ENCODE measurements around the gene GSTM4. TPM values are rescaled to one million over a fixed set of nuclear protein-coding genes. Genes with fewer than 3 reads are reported as not detected.

The GSTM4 gene
- total and polyA plus RNA-seq, 2 donors (not counting 1 experiment from before 2014, with no cell fraction given): 28.6 to 56.5 TPM

DNA sequence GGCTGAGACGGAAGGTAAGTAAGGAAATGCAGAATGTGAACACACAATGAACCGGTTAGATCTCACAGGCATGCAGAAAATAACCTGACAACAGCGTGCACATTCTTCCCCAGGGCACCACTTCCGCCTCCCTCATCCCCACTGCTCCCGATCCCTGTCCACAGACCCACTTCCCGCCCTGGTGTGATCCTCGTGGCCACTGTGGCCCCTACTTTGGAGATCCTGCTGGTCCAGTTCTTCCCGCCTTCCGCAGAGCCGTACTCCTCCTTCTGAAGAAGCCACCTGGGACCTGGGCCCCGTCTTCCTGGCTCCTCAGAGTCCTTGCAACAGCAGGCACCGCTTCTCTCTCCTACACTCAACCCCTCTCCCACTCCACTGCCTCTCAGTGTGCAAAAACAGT lies 1.4 kb upstream of the GSTM4 start:
- Mint-ChIP-seq H3K27ac (peak overlapping the region; percentile 32), H3K4me3 (peak overlapping the region; percentile 24), H3K9me3 (ENCODE audit: insufficient read depth) (no peaks in the 10 kb centered on the region), H3K27me3 (peaks cover 29% of the 10 kb centered on the region), H3K4me1 (peaks cover 23% of the 10 kb centered on the region)
- no peaks in the 10 kb centered on the region for H3K9me3 ChIP-seq (ENCODE audit: control extremely low read depth in 1 of 3, control insufficient read depth in 2 of 3, insufficient read depth in 1 of 3, low read length in 2 of 3)
- H3K27ac ChIP-seq (ENCODE audit: low read length in 2 of 2): no peak overlapping the region
- DNase-seq (no peak), ATAC-seq (ENCODE audit: low read depth) (no peak)
- H4K20me1 ChIP-seq (ENCODE audit: control insufficient read depth, insufficient read depth, low read length, poor library complexity, severe bottlenecking): no peaks in the 10 kb centered on the region
- H3K36me3 ChIP-seq (replicated peaks in 1 of 2; ENCODE audit: control extremely low read depth in 1 of 2, control insufficient read depth in 1 of 2, extremely low read depth in 1 of 2, insufficient read depth in 2 of 2, low read length in 1 of 2): peaks cover 0 to 9% of the 10 kb centered on the region in 2 experiments
- intact Hi-C loops (cut with micrococcal nuclease): loop anchor here (10.0 kb wide), 1 partner anchor 170 kb away; the partner anchor contains the start of gene ATXN7L2
- TF ChIP-seq, protein P1, sequence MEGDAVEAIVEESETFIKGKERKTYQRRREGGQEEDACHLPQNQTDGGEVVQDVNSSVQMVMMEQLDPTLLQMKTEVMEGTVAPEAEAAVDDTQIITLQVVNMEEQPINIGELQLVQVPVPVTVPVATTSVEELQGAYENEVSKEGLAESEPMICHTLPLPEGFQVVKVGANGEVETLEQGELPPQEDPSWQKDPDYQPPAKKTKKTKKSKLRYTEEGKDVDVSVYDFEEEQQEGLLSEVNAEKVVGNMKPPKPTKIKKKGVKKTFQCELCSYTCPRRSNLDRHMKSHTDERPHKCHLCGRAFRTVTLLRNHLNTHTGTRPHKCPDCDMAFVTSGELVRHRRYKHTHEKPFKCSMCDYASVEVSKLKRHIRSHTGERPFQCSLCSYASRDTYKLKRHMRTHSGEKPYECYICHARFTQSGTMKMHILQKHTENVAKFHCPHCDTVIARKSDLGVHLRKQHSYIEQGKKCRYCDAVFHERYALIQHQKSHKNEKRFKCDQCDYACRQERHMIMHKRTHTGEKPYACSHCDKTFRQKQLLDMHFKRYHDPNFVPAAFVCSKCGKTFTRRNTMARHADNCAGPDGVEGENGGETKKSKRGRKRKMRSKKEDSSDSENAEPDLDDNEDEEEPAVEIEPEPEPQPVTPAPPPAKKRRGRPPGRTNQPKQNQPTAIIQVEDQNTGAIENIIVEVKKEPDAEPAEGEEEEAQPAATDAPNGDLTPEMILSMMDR (IDR thresholded peaks at IDR 0.05): no peak
- TF ChIP-seq EZH2 (IDR thresholded peaks at IDR 0.05; ENCODE audit: borderline replicate concordance, insufficient read depth, low read depth, low read length, poor library complexity, severe bottlenecking): no peak
- H3K4me1 ChIP-seq (ENCODE audit: control insufficient read depth in 2 of 2, insufficient read depth in 2 of 2, low read length in 2 of 2): peaks cover 11 to 17% of the 10 kb centered on the region in 2 donors
- H3K79me2 ChIP-seq (ENCODE audit: control insufficient read depth, insufficient read depth, low read length): no peaks in the 10 kb centered on the region
- ChIA-PET POLR2A (no interaction called here), CTCF (interaction anchor here (1.2 to 5.8 kb wide), 5 partner anchors 13 to 330 kb away, joined by 9 to 42 read pairs (median 10); partner anchors contain the start of gene AHCYL1)
- H3K4me2 ChIP-seq (replicated peaks; ENCODE audit: low read depth, low read length, poor library complexity, severe bottlenecking): no peak overlapping the region
- no peak overlapping the region for H3K4me3 ChIP-seq (ENCODE audit: control extremely low read depth in 1 of 5, extremely low read depth in 1 of 5, insufficient read depth in 1 of 5, low read depth in 2 of 5, low read length in 4 of 5)
- H3K27me3 ChIP-seq (replicated peaks in 1 of 4; ENCODE audit: control extremely low read depth in 1 of 4, control insufficient read depth in 3 of 4, insufficient read depth in 4 of 4, low read length in 3 of 4): peaks cover 0 to 9% (median 3%) of the 10 kb centered on the region in 4 experiments
- WGBS (ENCODE audit: insufficient coverage): 91% methylated on average over 11 of the region's 12 CpGs
- H3K9ac ChIP-seq (ENCODE audit: low read length): no peak overlapping the region
- H2AFZ ChIP-seq (ENCODE audit: insufficient read depth, low read depth, low read length, poor library complexity, severe bottlenecking): no peak overlapping the region

DNA sequence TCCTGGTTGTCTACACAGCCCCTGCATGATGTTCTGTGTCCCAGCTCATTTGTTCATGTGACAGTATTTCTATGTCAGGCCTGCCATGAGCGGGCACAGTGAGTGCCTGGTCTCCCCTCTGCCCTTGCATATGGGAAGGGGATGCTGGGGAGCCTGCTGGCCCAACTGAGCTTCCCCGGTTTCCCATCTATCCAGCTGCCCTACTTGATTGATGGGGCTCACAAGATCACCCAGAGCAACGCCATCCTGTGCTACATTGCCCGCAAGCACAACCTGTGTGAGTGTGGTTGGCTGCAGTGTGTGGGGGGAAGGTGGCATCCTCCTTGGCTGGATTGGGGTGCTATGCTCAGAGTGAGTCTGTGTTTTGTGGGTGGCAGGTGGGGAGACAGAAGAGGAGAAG lies 1.5 kb downstream of the GSTM4 start:
- WGBS (ENCODE audit: insufficient coverage): 100% methylated on average over 3 of the region's 4 CpGs
- DNase-seq (no peak), ATAC-seq (ENCODE audit: low read depth) (no peak)
- H3K79me2 ChIP-seq (ENCODE audit: control insufficient read depth, insufficient read depth, low read length): no peaks in the 10 kb centered on the region
- no peak overlapping the region for H3K27ac ChIP-seq (ENCODE audit: low read length in 2 of 2)
- peaks cover 0 to 16% of the 10 kb centered on the region in 2 experiments for H3K36me3 ChIP-seq (replicated peaks in 1 of 2; ENCODE audit: control extremely low read depth in 1 of 2, control insufficient read depth in 1 of 2, extremely low read depth in 1 of 2, insufficient read depth in 2 of 2, low read length in 1 of 2)
- ChIA-PET CTCF (interaction anchor here (1.0 to 5.8 kb wide), 3 partner anchors 16 to 327 kb away, joined by 3 to 42 read pairs (median 18); partner anchors contain the start of gene AHCYL1), POLR2A (interaction anchor here (1.0 kb wide), 1 partner anchor 11 kb away, joined by 3 read pairs; no protein-coding TSS in a partner anchor)
- no peak overlapping the region for H3K4me3 ChIP-seq (ENCODE audit: control extremely low read depth in 1 of 5, extremely low read depth in 1 of 5, insufficient read depth in 1 of 5, low read depth in 2 of 5, low read length in 4 of 5)
- H3K4me1 ChIP-seq (ENCODE audit: control insufficient read depth in 2 of 2, insufficient read depth in 2 of 2, low read length in 2 of 2): peaks cover 11 to 17% of the 10 kb centered on the region in 2 donors
- no peak overlapping the region for H3K27ac Mint-ChIP-seq
- H3K27me3 Mint-ChIP-seq: peaks cover 7% of the 10 kb centered on the region
- H3K4me2 ChIP-seq (replicated peaks; ENCODE audit: low read depth, low read length, poor library complexity, severe bottlenecking): no peak overlapping the region
- no peaks in the 10 kb centered on the region for H3K27me3 ChIP-seq (replicated peaks in 1 of 4; ENCODE audit: control extremely low read depth in 1 of 4, control insufficient read depth in 3 of 4, insufficient read depth in 4 of 4, low read length in 3 of 4)
- no peaks in the 10 kb centered on the region for H3K9me3 ChIP-seq (ENCODE audit: control extremely low read depth in 1 of 3, control insufficient read depth in 2 of 3, insufficient read depth in 1 of 3, low read length in 2 of 3)
- H3K9me3 Mint-ChIP-seq (ENCODE audit: insufficient read depth): no peaks in the 10 kb centered on the region
- peak overlapping the region; percentile 55 for H3K4me3 Mint-ChIP-seq
- H4K20me1 ChIP-seq (ENCODE audit: control insufficient read depth, insufficient read depth, low read length, poor library complexity, severe bottlenecking): no peaks in the 10 kb centered on the region
- intact Hi-C loops (cut with micrococcal nuclease): loop anchor here (2.0 to 10.0 kb wide), 2 partner anchors 109 to 173 kb away; partner anchors contain the start of genes ATXN7L2 and GNAI3
- H2AFZ ChIP-seq (ENCODE audit: insufficient read depth, low read depth, low read length, poor library complexity, severe bottlenecking): no peak overlapping the region
- H3K9ac ChIP-seq (ENCODE audit: low read length): no peak overlapping the region
- TF ChIP-seq EZH2 (IDR thresholded peaks at IDR 0.05; ENCODE audit: borderline replicate concordance, insufficient read depth, low read depth, low read length, poor library complexity, severe bottlenecking): no peak
- TF ChIP-seq, protein P1 (IDR thresholded peaks at IDR 0.05): no peak
- peaks cover 23% of the 10 kb centered on the region for H3K4me1 Mint-ChIP-seq

Data from B cell (primary cell).